Loucy (cell line): ENCODE results near the gene ERCC6L2.

Source experiments
- H2AFZ ChIP-seq: fragments of 200-600 bp; sonication (generic); 2 replicates; pipeline ENCODE4 v1.6.0; 2016; ENCODE audit warnings: antibody characterized with exemption, mild to moderate bottlenecking, low read length, moderate library complexity
- H3F3A ChIP-seq: fragments of 200-600 bp; 2 replicates; pipeline ENCODE4 v1.6.0; 2016; ENCODE audit warnings: antibody characterized with exemption, low read depth, mild to moderate bottlenecking
- H3K27me3 ChIP-seq: fragments of 200-600 bp; sonication (generic); 2 replicates; pipeline ENCODE4 v1.6.1; 2014; ENCODE audit warnings: low read length, mild to moderate bottlenecking; ENCODE audit not compliant: insufficient read depth, poor library complexity, severe bottlenecking
- H3K36me3 ChIP-seq: fragments of 200-600 bp; sonication (generic); 2 replicates; pipeline ENCODE4 v1.6.1; 2016; ENCODE audit warnings: low read length; ENCODE audit not compliant: insufficient read depth
- H3K4me1 ChIP-seq: fragments of 200-600 bp; sonication (generic); 2 replicates; pipeline ENCODE4 v1.5.1; 2014; ENCODE audit warnings: low read length, mild to moderate bottlenecking; ENCODE audit not compliant: insufficient read depth, poor library complexity, severe bottlenecking
- H3K4me2 ChIP-seq: fragments of 200-600 bp; sonication (generic); 2 replicates; pipeline ENCODE4 v1.6.0; 2014; ENCODE audit warnings: antibody characterized with exemption, low read length, low read depth, mild to moderate bottlenecking; ENCODE audit not compliant: poor library complexity, severe bottlenecking
- H3K4me3 ChIP-seq: fragments of 200-600 bp; sonication (generic); 2 replicates; pipeline ENCODE4 v1.5.1; 2014; ENCODE audit warnings: low read length, mild to moderate bottlenecking, mixed read lengths; ENCODE audit not compliant: poor library complexity, severe bottlenecking
- H3K79me2 ChIP-seq: fragments of 200-600 bp; sonication (generic); 2 replicates; pipeline ENCODE4 v1.6.1; 2014; ENCODE audit warnings: low read length; ENCODE audit not compliant: insufficient read depth
- H3K9ac ChIP-seq: fragments of 200-600 bp; sonication (generic); 2 replicates; pipeline ENCODE4 v1.6.0; 2014; ENCODE audit warnings: mild to moderate bottlenecking, low read depth, low read length, moderate library complexity; ENCODE audit not compliant: poor library complexity, severe bottlenecking
- H3K9me2 ChIP-seq: fragments of 200-600 bp; sonication (generic); replicated peaks from 2 replicates; pipeline ENCODE4 v1.6.1; 2016; ENCODE audit warnings: low read depth, low read length, mixed read lengths
- H3K9me3 ChIP-seq: fragments of 200-600 bp; sonication (generic); 2 replicates; pipeline ENCODE4 v1.6.1; 2014; ENCODE audit warnings: mild to moderate bottlenecking, antibody characterized with exemption, low read length, low read depth; ENCODE audit not compliant: insufficient read depth
- H4K20me1 ChIP-seq: fragments of 200-600 bp; sonication (generic); 2 replicates; pipeline ENCODE4 v1.6.0; 2014; ENCODE audit warnings: antibody characterized with exemption, low read length, mild to moderate bottlenecking; ENCODE audit not compliant: insufficient read depth, poor library complexity, severe bottlenecking
- CTCF ChIP-seq: fragments of 200-600 bp; sonication (generic); conservative IDR thresholded peaks from 2 replicates; pipeline ENCODE4 v1.5.1; 2014; ENCODE audit warnings: mild to moderate bottlenecking, antibody characterized with exemption, low read length
- EZH2phosphoT487 ChIP-seq: fragments of 200-600 bp; IDR thresholded peaks from 2 replicates; pipeline ENCODE4 v1.6.1; 2018; ENCODE audit warnings: antibody characterized with exemption, mild to moderate bottlenecking, moderate library complexity, borderline replicate concordance

Gene ERCC6L2

GRCh38 chr9:95971815-95972214, 96.3 kb downstream of the ERCC6L2 start:
- H3K9me3 ChIP-seq, result no peaks in the 10 kb centered on the region
- no peaks in the 10 kb centered on the region for H4K20me1 ChIP-seq
- H3K9ac ChIP-seq, result no peak overlapping the region
- no peaks in the 10 kb centered on the region for H3K4me1 ChIP-seq
- H2AFZ ChIP-seq, result no peak overlapping the region
- H3K36me3 ChIP-seq, result peaks cover 33% of the 10 kb centered on the region; the same call in 1 of the 2 replicates
- H3K4me3 ChIP-seq, result no peak overlapping the region
- no peaks in the 10 kb centered on the region for H3F3A ChIP-seq
- no peaks in the 10 kb centered on the region for H3K9me2 ChIP-seq
- TF ChIP-seq EZH2phosphoT487, result no peak
- TF ChIP-seq CTCF, result no peak
- no peaks in the 10 kb centered on the region for H3K27me3 ChIP-seq
- H3K79me2 ChIP-seq, result no peaks in the 10 kb centered on the region
- no peak overlapping the region for H3K4me2 ChIP-seq

GRCh38 chr9:95974389-95974788, 98.9 kb downstream of the ERCC6L2 start:
- H3K9ac ChIP-seq, result no peak overlapping the region
- TF ChIP-seq EZH2phosphoT487 (no peak), CTCF (no peak)
- no peaks in the 10 kb centered on the region for H3K9me2 ChIP-seq
- no peaks in the 10 kb centered on the region for H3K27me3 ChIP-seq
- H3F3A ChIP-seq, result no peaks in the 10 kb centered on the region
- H3K4me1 ChIP-seq, result peaks cover 13% of the 10 kb centered on the region
- H3K79me2 ChIP-seq, result no peaks in the 10 kb centered on the region
- H3K36me3 ChIP-seq, result peaks cover 27% of the 10 kb centered on the region; the same call in 1 of the 2 replicates
- no peak overlapping the region for H3K4me2 ChIP-seq
- H4K20me1 ChIP-seq, result no peaks in the 10 kb centered on the region
- H3K4me3 ChIP-seq, result no peak overlapping the region
- H2AFZ ChIP-seq, result no peak overlapping the region
- no peaks in the 10 kb centered on the region for H3K9me3 ChIP-seq

- Histone ChIP-seq H3K79me2 (no peaks in the 10 kb centered on the region), H3K9me2 (no peaks in the 10 kb centered on the region), H2AFZ (no peak overlapping the region), H3K4me3 (no peak overlapping the region), H3K27me3 (no peaks in the 10 kb centered on the region), H3K36me3 (peaks cover 19% of the 10 kb centered on the region; the same call in 1 of the 2 replicates), H3K9me3 (no peaks in the 10 kb centered on the region), H4K20me1 (no peaks in the 10 kb centered on the region), H3K4me1 (peaks cover 42% of the 10 kb centered on the region), H3K9ac (no peak overlapping the region), H3K4me2 (no peak overlapping the region), H3F3A (peaks cover 3% of the 10 kb centered on the region; the same call in 1 of the 2 replicates)
- TF ChIP-seq CTCF, result no peak
Observed at GRCh38 chr9:95977371-95977770, 101.9 kb downstream of the ERCC6L2 start.
